NCI-H82 treated with DMSO at 0.1 percent for 48 hours (cell line): ENCODE data around the gene RIPPLY2.
A peak's percentile ranks its signal among the peaks of the same experiment; 100 is the strongest.

Experiments
- DNase-seq: peaks from one replicate; lab custom pipeline; 2025; ENCODE audit not compliant: unreplicated experiment; lab: John Stamatoyannopoulos, UW

RIPPLY2 gene

GRCh38 chr6:83859410-83860358 lies 6.5 kb downstream of the RIPPLY2 start, which contains the start of gene CYB5R4:
CYB5R4 (plus strand) TSS chr6:83859689; CDS start chr6:83859783, 94 bp downstream.
- peak; percentile 76 for DNase-seq

- DNase-seq, result no peak
Observed at GRCh38 chr6:83860359-83860755, 7.2 kb downstream of the RIPPLY2 start.

GRCh38 chr6:83860782-83861495 lies 7.8 kb downstream of the RIPPLY2 start:
- no peak for DNase-seq

- no peak for DNase-seq
Observed at GRCh38 chr6:83862776-83863471, 9.8 kb downstream of the RIPPLY2 start.

- DNase-seq, result no peak
Observed at GRCh38 chr6:83867043-83867442, 13.9 kb downstream of the RIPPLY2 start.

- DNase-seq, result no peak
Observed at GRCh38 chr6:83867527-83868161, 14.5 kb downstream of the RIPPLY2 start.

GRCh38 chr6:83868639-83869038 lies 15.5 kb downstream of the RIPPLY2 start:
- DNase-seq, result no peak

- DNase-seq, result no peak
Observed at GRCh38 chr6:83870649-83871048, 17.5 kb downstream of the RIPPLY2 start.

GRCh38 chr6:83872386-83873118 lies 19.4 kb downstream of the RIPPLY2 start:
- no peak for DNase-seq

GRCh38 chr6:83873869-83874268 lies 20.7 kb downstream of the RIPPLY2 start:
- no peak for DNase-seq

GRCh38 chr6:83875843-83876242 lies 22.7 kb downstream of the RIPPLY2 start:
- DNase-seq, result no peak

- DNase-seq, result no peak
Observed at GRCh38 chr6:83878902-83879644, 25.9 kb downstream of the RIPPLY2 start.

GRCh38 chr6:83879746-83880145 lies 26.6 kb downstream of the RIPPLY2 start:
- no peak for DNase-seq

GRCh38 chr6:83883240-83883639 lies 30.1 kb downstream of the RIPPLY2 start:
- DNase-seq, result no peak

GRCh38 chr6:83884523-83884922 lies 31.4 kb downstream of the RIPPLY2 start:
- no peak for DNase-seq

GRCh38 chr6:83885984-83886383 lies 32.8 kb downstream of the RIPPLY2 start:
- DNase-seq, result no peak

- no peak for DNase-seq
Observed at GRCh38 chr6:83889621-83890020, 36.5 kb downstream of the RIPPLY2 start.

GRCh38 chr6:83890520-83890919 lies 37.4 kb downstream of the RIPPLY2 start:
- no peak for DNase-seq

- no peak for DNase-seq
Observed at GRCh38 chr6:83891586-83891985, 38.4 kb downstream of the RIPPLY2 start.

GRCh38 chr6:83893024-83893423 lies 39.9 kb downstream of the RIPPLY2 start:
- no peak for DNase-seq
